Osteocyte (in vitro differentiated cells): Measurements from ENCODE around the gene DUSP22. TPM values are rescaled to one million over a fixed set of nuclear protein-coding genes. Genes with fewer than 3 reads are reported as not detected.
"Not testable (repeated sequence)": the region's sequence is repeated elsewhere in the genome, so short reads cannot be mapped to it uniquely, and the experiment has no call there.

Experiments used
- DNase-seq: peaks from one replicate; pipeline ENCODE4 v3.0.0; 2021; ENCODE audit warnings: mixed read lengths; ENCODE audit not compliant: unreplicated experiment; ENCODE audit errors: extremely low spot score
- H3K27ac Mint-ChIP-seq: one replicate; pipeline ENCODE4 v1.8.0; 2021; ENCODE audit warnings: mild to moderate bottlenecking, mixed read lengths; ENCODE audit not compliant: unreplicated experiment
- H3K27me3 Mint-ChIP-seq: one replicate; pipeline ENCODE4 v1.8.0; 2021; ENCODE audit warnings: mixed read lengths; ENCODE audit not compliant: unreplicated experiment
- H3K36me3 Mint-ChIP-seq: one replicate; pipeline ENCODE4 v1.8.0; 2021; ENCODE audit warnings: mixed read lengths; ENCODE audit not compliant: unreplicated experiment
- H3K4me1 Mint-ChIP-seq: one replicate; pipeline ENCODE4 v1.8.0; 2021; ENCODE audit warnings: mixed read lengths; ENCODE audit not compliant: unreplicated experiment
- H3K4me3 Mint-ChIP-seq: one replicate; pipeline ENCODE4 v1.8.0; 2021; ENCODE audit warnings: mild to moderate bottlenecking, moderate library complexity, mixed read lengths; ENCODE audit not compliant: unreplicated experiment
- H3K9me3 Mint-ChIP-seq: one replicate; pipeline ENCODE4 v1.8.0; 2021; ENCODE audit warnings: mixed read lengths; ENCODE audit not compliant: unreplicated experiment
- total RNA-seq: library from RNA; stranded (reverse); gene quantifications from 2 replicates; pipeline ENCODE4 v1.2.1, GENCODE V29; 2021
- TF ChIP-seq, protein P1 (sequence below): fragments of 200-600 bp; sonication (generic); IDR thresholded peaks from 2 replicates; pipeline ENCODE4 v1.5.0; 2021; ENCODE audit warnings: antibody characterized with exemption, mild to moderate bottlenecking, moderate library complexity

Gene DUSP22
- total RNA-seq, 1 donor from 2014 or later = 27.4 TPM

DNA sequence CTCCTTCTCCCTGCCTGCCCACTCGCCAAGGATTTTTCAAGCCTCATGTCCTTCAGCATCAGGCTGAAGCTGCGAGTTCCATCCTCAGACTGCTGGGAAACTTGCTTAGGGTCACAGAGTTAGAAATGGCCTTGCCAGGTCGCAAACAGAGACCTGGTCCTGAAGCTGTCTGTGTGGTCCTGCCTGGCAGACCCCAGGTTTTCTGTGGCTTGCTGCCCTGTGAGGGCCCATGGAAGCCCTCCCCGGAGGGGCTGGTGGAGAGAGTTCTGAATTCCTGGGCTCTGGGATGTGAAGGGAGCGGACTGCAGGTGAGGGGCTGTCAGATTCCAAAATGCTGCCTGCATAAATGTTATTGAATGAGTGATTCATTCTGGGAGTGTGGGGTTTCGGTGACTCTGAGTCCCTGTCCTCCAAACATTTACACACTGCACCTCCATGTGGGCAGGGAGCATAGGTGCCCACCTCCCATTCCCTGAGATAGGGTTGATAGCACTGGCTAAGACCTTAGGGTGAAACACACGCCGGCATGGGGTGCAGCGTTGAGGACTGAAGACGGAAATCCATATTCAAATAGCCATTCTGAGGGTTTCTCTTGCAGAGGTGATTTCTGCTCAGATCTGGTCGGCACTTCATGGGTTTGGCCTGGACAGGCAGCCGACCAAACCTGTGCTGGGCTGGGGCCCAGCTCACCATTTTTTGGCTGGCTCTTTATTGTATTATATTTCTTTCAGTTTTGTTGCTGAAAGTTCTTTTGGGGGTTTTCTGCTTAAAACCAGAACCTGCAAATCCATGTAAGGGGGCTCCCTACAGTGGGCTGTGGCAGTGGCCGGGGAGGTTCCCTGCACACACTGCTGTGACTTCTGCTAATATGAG is 77.5 kb downstream of the DUSP22 start:
- H3K27ac Mint-ChIP-seq = no peak overlapping the region
- DNase-seq = no peak
- H3K9me3 Mint-ChIP-seq = peaks cover 8% of the 10 kb centered on the region
- TF ChIP-seq, protein P1, sequence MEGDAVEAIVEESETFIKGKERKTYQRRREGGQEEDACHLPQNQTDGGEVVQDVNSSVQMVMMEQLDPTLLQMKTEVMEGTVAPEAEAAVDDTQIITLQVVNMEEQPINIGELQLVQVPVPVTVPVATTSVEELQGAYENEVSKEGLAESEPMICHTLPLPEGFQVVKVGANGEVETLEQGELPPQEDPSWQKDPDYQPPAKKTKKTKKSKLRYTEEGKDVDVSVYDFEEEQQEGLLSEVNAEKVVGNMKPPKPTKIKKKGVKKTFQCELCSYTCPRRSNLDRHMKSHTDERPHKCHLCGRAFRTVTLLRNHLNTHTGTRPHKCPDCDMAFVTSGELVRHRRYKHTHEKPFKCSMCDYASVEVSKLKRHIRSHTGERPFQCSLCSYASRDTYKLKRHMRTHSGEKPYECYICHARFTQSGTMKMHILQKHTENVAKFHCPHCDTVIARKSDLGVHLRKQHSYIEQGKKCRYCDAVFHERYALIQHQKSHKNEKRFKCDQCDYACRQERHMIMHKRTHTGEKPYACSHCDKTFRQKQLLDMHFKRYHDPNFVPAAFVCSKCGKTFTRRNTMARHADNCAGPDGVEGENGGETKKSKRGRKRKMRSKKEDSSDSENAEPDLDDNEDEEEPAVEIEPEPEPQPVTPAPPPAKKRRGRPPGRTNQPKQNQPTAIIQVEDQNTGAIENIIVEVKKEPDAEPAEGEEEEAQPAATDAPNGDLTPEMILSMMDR = no peak
- H3K4me3 Mint-ChIP-seq = no peak overlapping the region
- H3K36me3 Mint-ChIP-seq = no peaks in the 10 kb centered on the region
- peaks cover 4% of the 10 kb centered on the region for H3K27me3 Mint-ChIP-seq
- no peaks in the 10 kb centered on the region for H3K4me1 Mint-ChIP-seq

DNA sequence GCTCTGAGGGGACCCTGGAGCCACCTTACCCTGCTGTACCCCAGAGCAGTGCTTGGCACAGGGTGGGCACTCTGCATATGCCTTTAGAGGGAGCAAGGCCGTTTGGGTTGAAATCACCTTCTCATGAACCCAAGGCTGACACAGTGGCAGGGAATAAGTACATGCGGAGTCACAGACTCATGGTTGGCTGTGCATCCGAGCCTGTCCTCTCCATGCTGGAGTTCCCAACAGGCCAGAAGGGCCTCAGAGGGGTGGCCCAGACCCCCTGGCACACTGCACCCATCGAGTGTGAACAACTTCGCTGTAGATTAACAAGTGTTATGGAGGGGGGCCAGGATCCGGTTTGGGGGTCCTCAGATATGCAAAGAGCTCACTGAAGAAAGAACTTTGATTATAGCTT is 78.3 kb downstream of the DUSP22 start:
- Mint-ChIP-seq H3K4me1 (no peaks in the 10 kb centered on the region), H3K27me3 (peaks cover 4% of the 10 kb centered on the region), H3K4me3 (no peak overlapping the region), H3K27ac (no peak overlapping the region), H3K36me3 (no peaks in the 10 kb centered on the region), H3K9me3 (peaks cover 3% of the 10 kb centered on the region)
- TF ChIP-seq, protein P1 = no peak
- DNase-seq = no peak

DNA sequence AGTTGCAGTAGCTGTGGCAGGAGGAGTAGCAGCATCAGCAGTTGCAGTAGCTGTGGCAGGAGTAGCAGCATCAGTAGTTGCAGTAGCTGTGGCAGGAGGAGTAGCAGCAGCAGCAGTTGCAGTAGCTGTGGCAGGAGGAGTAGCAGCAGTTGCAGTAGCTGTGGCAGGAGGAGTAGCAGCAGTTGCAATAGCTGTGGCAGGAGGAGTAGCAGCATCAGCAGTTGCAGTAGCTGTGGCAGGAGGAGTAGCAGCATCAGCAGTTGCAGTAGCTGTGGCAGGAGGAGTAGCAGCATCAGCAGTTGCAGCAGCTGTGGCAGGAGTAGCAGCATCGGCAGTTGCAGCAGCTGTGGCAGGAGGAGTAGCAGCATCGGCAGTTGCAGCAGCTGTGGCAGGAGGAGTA is 79.6 kb downstream of the DUSP22 start:
- H3K4me1 Mint-ChIP-seq, H3K4me3 Mint-ChIP-seq, H3K9me3 Mint-ChIP-seq, H3K27me3 Mint-ChIP-seq, H3K27ac Mint-ChIP-seq, H3K36me3 Mint-ChIP-seq: not testable (repeated sequence)
- DNase-seq = peak; percentile 88

DNA sequence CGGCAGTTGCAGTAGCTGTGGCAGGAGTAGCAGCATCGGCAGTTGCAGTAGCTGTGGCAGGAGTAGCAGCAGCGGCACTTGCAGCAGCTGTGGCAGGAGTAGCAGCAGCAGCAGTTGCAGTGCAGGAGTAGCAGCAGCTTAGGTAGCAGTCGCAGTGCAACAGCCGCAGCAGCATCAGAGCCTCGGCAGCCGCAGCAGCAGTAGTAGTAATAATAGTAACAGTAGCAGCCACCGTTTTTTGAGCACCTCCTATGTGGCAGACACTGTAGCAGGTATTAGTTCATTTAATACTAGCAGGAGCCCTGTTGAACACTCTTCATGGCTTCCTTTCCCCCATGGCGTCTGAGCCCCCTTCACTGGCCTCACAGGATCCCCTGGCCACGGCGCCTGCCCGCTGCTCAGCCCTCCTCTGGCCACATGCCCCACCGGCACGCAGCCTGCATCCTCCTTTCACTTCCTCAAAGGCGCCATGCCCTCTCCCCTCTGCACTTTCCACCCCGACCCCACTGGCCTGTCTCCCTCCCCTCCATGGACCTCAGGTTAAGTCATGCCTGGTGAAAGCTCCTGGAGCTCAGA is 80.1 kb downstream of the DUSP22 start:
- TF ChIP-seq, protein P1 = no peak
- H3K36me3 Mint-ChIP-seq = no peaks in the 10 kb centered on the region
- H3K9me3 Mint-ChIP-seq = peaks cover 3% of the 10 kb centered on the region
- no peak for DNase-seq
- H3K4me1 Mint-ChIP-seq = no peaks in the 10 kb centered on the region
- H3K27me3 Mint-ChIP-seq = peaks cover 9% of the 10 kb centered on the region
- no peak overlapping the region for H3K27ac Mint-ChIP-seq
- no peak overlapping the region for H3K4me3 Mint-ChIP-seq

DNA sequence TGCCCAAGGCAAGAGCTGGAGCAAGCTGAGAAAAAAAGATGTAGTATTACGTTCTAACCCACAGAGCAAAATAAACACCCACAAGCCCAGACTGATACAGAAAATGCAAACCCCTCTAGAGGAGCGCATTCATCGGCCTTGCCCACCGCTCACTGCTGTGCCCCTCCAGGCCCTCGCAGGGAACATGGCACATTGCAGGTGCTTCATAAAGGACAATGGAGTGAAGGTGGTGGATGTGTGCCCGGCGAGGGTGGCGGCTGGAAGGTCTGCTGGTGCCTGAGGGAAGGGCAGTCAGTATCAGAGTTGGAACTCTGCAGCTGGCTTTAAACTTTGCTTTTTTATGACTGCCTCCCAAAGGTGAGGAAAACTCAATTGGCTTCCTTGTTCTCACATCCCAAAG is 80.7 kb downstream of the DUSP22 start:
- H3K9me3 Mint-ChIP-seq = peaks cover 3% of the 10 kb centered on the region
- peaks cover 9% of the 10 kb centered on the region for H3K27me3 Mint-ChIP-seq
- DNase-seq = peak; percentile 85
- TF ChIP-seq, protein P1 = no peak
- H3K36me3 Mint-ChIP-seq = no peaks in the 10 kb centered on the region
- H3K4me3 Mint-ChIP-seq = no peak overlapping the region
- no peak overlapping the region for H3K27ac Mint-ChIP-seq
- H3K4me1 Mint-ChIP-seq = no peaks in the 10 kb centered on the region
